Measurements from ENCODE around the gene COX19.
A peak's percentile ranks its signal among the peaks of the same experiment; 100 is the strongest.
"Not testable (repeated sequence)": the region's sequence is repeated elsewhere in the genome, so short reads cannot be mapped to it uniquely, and the experiment has no call there.

Gene COX19

GRCh38 chr7:962401-963081 is 12.8 kb downstream of the COX19 start:
- no peaks in the 10 kb centered on the region for H3K79me2 ChIP-seq (ENCODE audit: low read length)
- no peak overlapping the region for H3K4me3 ChIP-seq (ENCODE audit: low read length)
- H3K9me3 ChIP-seq (ENCODE audit: insufficient read depth, low read length), result no peaks in the 10 kb centered on the region
- peaks cover 6% of the 10 kb centered on the region for H3K36me3 ChIP-seq (replicated peaks; ENCODE audit: low read depth, low read length)
- no peak for TF ChIP-seq CTCF (IDR thresholded peaks at IDR 0.05; ENCODE audit: low read depth, low read length)
- TF ChIP-seq EZH2phosphoT487 (IDR thresholded peaks at IDR 0.05; ENCODE audit: low read depth), result no peak
- no peaks in the 10 kb centered on the region for H4K20me1 ChIP-seq (ENCODE audit: insufficient read depth, low read length)
- H3K4me2 ChIP-seq (ENCODE audit: low read length), result no peak overlapping the region
- no peak overlapping the region for H2AFZ ChIP-seq (ENCODE audit: low read depth, low read length)
- H3K4me1 ChIP-seq (ENCODE audit: low read length), result peaks cover 17% of the 10 kb centered on the region; the same call in 1 of the 2 replicates
- H3K27ac ChIP-seq (ENCODE audit: low read length), result no peak overlapping the region
- H3K9ac ChIP-seq (ENCODE audit: low read length), result no peak overlapping the region
- no peaks in the 10 kb centered on the region for H3K27me3 ChIP-seq (ENCODE audit: low read depth, low read length)

GRCh38 chr7:961546-962400 is 13.6 kb downstream of the COX19 start:
- no peaks in the 10 kb centered on the region for H3K79me2 ChIP-seq (ENCODE audit: low read length)
- TF ChIP-seq CTCF (IDR thresholded peaks at IDR 0.05; ENCODE audit: low read depth, low read length) (no peak), EZH2phosphoT487 (IDR thresholded peaks at IDR 0.05; ENCODE audit: low read depth) (no peak)
- H3K4me3 ChIP-seq (ENCODE audit: low read length), result no peak overlapping the region
- no peaks in the 10 kb centered on the region for H3K27me3 ChIP-seq (ENCODE audit: low read depth, low read length)
- peaks cover 4% of the 10 kb centered on the region for H3K36me3 ChIP-seq (replicated peaks; ENCODE audit: low read depth, low read length)
- no peak overlapping the region for H3K4me2 ChIP-seq (ENCODE audit: low read length)
- peaks cover 24% of the 10 kb centered on the region; the same call in 1 of the 2 replicates for H3K4me1 ChIP-seq (ENCODE audit: low read length)
- H3K27ac ChIP-seq (ENCODE audit: low read length), result no peak overlapping the region
- no peaks in the 10 kb centered on the region for H3K9me3 ChIP-seq (ENCODE audit: insufficient read depth, low read length)
- H3K9ac ChIP-seq (ENCODE audit: low read length), result no peak overlapping the region
- H2AFZ ChIP-seq (ENCODE audit: low read depth, low read length), result no peak overlapping the region
- H4K20me1 ChIP-seq (ENCODE audit: insufficient read depth, low read length), result no peaks in the 10 kb centered on the region

GRCh38 chr7:960972-961371 is 14.4 kb downstream of the COX19 start:
- H3K36me3 ChIP-seq (replicated peaks; ENCODE audit: low read depth, low read length); H4K20me1 ChIP-seq (ENCODE audit: insufficient read depth, low read length); H3K27me3 ChIP-seq (ENCODE audit: low read depth, low read length); H3K79me2 ChIP-seq (ENCODE audit: low read length); H2AFZ ChIP-seq (ENCODE audit: low read depth, low read length); H3K9me3 ChIP-seq (ENCODE audit: insufficient read depth, low read length); H3K27ac ChIP-seq (ENCODE audit: low read length); H3K9ac ChIP-seq (ENCODE audit: low read length): not testable (repeated sequence)
- Histone ChIP-seq H3K4me1 (ENCODE audit: low read length) (peaks cover 24% of the 10 kb centered on the region; the same call in 1 of the 2 replicates), H3K4me3 (ENCODE audit: low read length) (0 out of 2 replicates have a peak overlapping the region, but pooled peaks have one; percentile 38), H3K4me2 (ENCODE audit: low read length) (peak overlapping the region; percentile 52)

- Histone ChIP-seq H3K9me3 (ENCODE audit: insufficient read depth, low read length) (no peaks in the 10 kb centered on the region), H3K27me3 (ENCODE audit: low read depth, low read length) (peaks cover 6% of the 10 kb centered on the region), H3K36me3 (replicated peaks; ENCODE audit: low read depth, low read length) (no peaks in the 10 kb centered on the region), H3K9ac (ENCODE audit: low read length) (no peak overlapping the region), H3K4me3 (ENCODE audit: low read length) (peak overlapping the region; percentile 38), H3K4me2 (ENCODE audit: low read length) (peak overlapping the region; percentile 52), H3K4me1 (ENCODE audit: low read length) (peaks cover 24% of the 10 kb centered on the region; the same call in 1 of the 2 replicates), H2AFZ (ENCODE audit: low read depth, low read length) (no peak overlapping the region), H3K27ac (ENCODE audit: low read length) (peak overlapping the region; percentile 41; the same call in 1 of the 2 replicates), H4K20me1 (ENCODE audit: insufficient read depth, low read length) (no peaks in the 10 kb centered on the region), H3K79me2 (ENCODE audit: low read length) (no peaks in the 10 kb centered on the region)
- no peak for TF ChIP-seq CTCF (IDR thresholded peaks at IDR 0.05; ENCODE audit: low read depth, low read length)
- no peak for TF ChIP-seq EZH2phosphoT487 (IDR thresholded peaks at IDR 0.05; ENCODE audit: low read depth)
Observed at GRCh38 chr7:960269-960871, 15.0 kb downstream of the COX19 start.

- Histone ChIP-seq H3K4me1 (ENCODE audit: low read length) (peaks cover 24% of the 10 kb centered on the region; the same call in 1 of the 2 replicates), H3K4me2 (ENCODE audit: low read length) (peak overlapping the region; percentile 52; the same call in 1 of the 2 replicates)
- H3K4me3 ChIP-seq (ENCODE audit: low read length); H3K27me3 ChIP-seq (ENCODE audit: low read depth, low read length); H3K36me3 ChIP-seq (replicated peaks; ENCODE audit: low read depth, low read length); H2AFZ ChIP-seq (ENCODE audit: low read depth, low read length); H3K79me2 ChIP-seq (ENCODE audit: low read length); H4K20me1 ChIP-seq (ENCODE audit: insufficient read depth, low read length); H3K9me3 ChIP-seq (ENCODE audit: insufficient read depth, low read length); H3K9ac ChIP-seq (ENCODE audit: low read length); H3K27ac ChIP-seq (ENCODE audit: low read length): not testable (repeated sequence)
Observed at GRCh38 chr7:959740-960139, 15.6 kb downstream of the COX19 start.

All from OCI-LY3 (cell line).